H1 (cell line): Measurements from ENCODE around the gene PLA2R1. TPM values are rescaled to one million over a fixed set of nuclear protein-coding genes. Genes with fewer than 3 reads are reported as not detected.

Experiments
- KDM1A ChIP-seq: fragments of 200-600, 300-600 bp; sonication (generic); IDR thresholded peaks from 2 replicates; pipeline ENCODE4 v1.7.1; 2016; ENCODE audit warnings: mild to moderate bottlenecking, low read length, borderline replicate concordance
- polyA plus RNA-seq, 7 experiments: library from polyadenylated mRNA; depleted of rRNA in 3 of 7; stranded (reverse) in 5 of 7; unstranded in 2 of 7; fragments of >200 nt in 5 of 7; fragments of 200-250 nt in 2 of 7; gene quantifications; 1 replicate in 5 of 7; 2 replicates in 1 of 7; 4 replicates in 1 of 7; pipeline versions ENCODE4 v1.2.1 to v1.2.3, GENCODE V29; 2011 to 2013; ENCODE audit warnings: missing spikeins in 2 of 7, mixed read lengths in 2 of 7
- total RNA-seq: library from RNA; stranded (reverse); fragmentation: NEBNext Ultra II Directional; extraction: Animal tissue kit (Norgen Biotek cat#: 25700); gene quantifications from 2 replicates; pipeline ENCODE4 v1.2.1, GENCODE V29; 2021

The PLA2R1 gene
- total and polyA plus RNA-seq, 2 of the 8 experiments (the other 6 are each of a cell fraction or from before 2014, with no cell fraction given): 0.65 to 1.5 TPM

GRCh38 chr2:160087854-160088745 lies 25.7 kb upstream of the PLA2R1 start (continued):
- 0 out of 2 replicates have a peak, but pooled peaks have one; percentile 43 for TF ChIP-seq KDM1A
